Smooth muscle cell (in vitro differentiated cells): ENCODE measurements around the gene PBX1. TPM values are rescaled to one million over a fixed set of nuclear protein-coding genes. Genes with fewer than 3 reads are reported as not detected.
A peak's percentile ranks its signal among the peaks of the same experiment; 100 is the strongest.

Source experiments
- DNase-seq: peaks from one replicate; lab custom pipeline; 2025; ENCODE audit not compliant: unreplicated experiment; lab: John Stamatoyannopoulos, UW
- H2AFZ ChIP-seq: fragments of 200-600 bp; sonication (generic); 2 replicates; pipeline ENCODE4 v1.6.0; 2016; ENCODE audit warnings: antibody characterized with exemption, low read depth, mild to moderate bottlenecking
- H3F3A ChIP-seq: fragments of 200-600 bp; sonication (generic); 2 replicates; pipeline ENCODE4 v1.6.0; 2017; ENCODE audit warnings: antibody characterized with exemption, low read depth
- H3K27ac ChIP-seq: fragments of 200-600 bp; sonication (generic); 2 replicates; pipeline ENCODE4 v1.5.1; 2016; ENCODE audit warnings: low read depth, mild to moderate bottlenecking
- H3K27me3 ChIP-seq: fragments of 200-600 bp; sonication (generic); 2 replicates; pipeline ENCODE4 v1.6.1; 2016; ENCODE audit warnings: low read depth, mild to moderate bottlenecking
- H3K36me3 ChIP-seq: fragments of 200-600 bp; sonication (generic); 2 replicates; pipeline ENCODE4 v1.5.1; 2016; ENCODE audit warnings: low read depth
- H3K4me1 ChIP-seq: fragments of 200-600 bp; sonication (generic); 2 replicates; pipeline ENCODE4 v1.5.1; 2016; ENCODE audit warnings: low read depth
- H3K4me2 ChIP-seq: fragments of 200-600 bp; sonication (generic); 2 replicates; pipeline ENCODE4 v1.6.0; 2016; ENCODE audit warnings: mild to moderate bottlenecking
- H3K4me3 ChIP-seq: fragments of 200-600 bp; sonication (generic); 2 replicates; pipeline ENCODE4 v1.5.1; 2016; ENCODE audit warnings: mild to moderate bottlenecking
- H3K79me2 ChIP-seq: fragments of 200-600 bp; sonication (generic); 2 replicates; pipeline ENCODE4 v1.6.0; 2016; ENCODE audit warnings: low read depth, mild to moderate bottlenecking
- H3K9ac ChIP-seq: fragments of 200-600 bp; sonication (generic); 2 replicates; pipeline ENCODE4 v1.6.0; 2016; ENCODE audit warnings: low read depth
- H3K9me3 ChIP-seq: fragments of 200-600 bp; sonication (generic); replicated peaks from 2 replicates; pipeline ENCODE4 v1.5.1; 2016; ENCODE audit warnings: low read depth
- H4K20me1 ChIP-seq: fragments of 200-600 bp; sonication (generic); 2 replicates; pipeline ENCODE4 v1.6.0; 2016; ENCODE audit warnings: low read depth
- CTCF ChIP-seq: fragments of 200-600 bp; sonication (generic); IDR thresholded peaks from 2 replicates; pipeline ENCODE4 v1.5.1; 2017; ENCODE audit warnings: borderline replicate concordance, mild to moderate bottlenecking, antibody characterized with exemption; ENCODE audit not compliant: insufficient read depth, poor library complexity, severe bottlenecking
- WGBS: methylation state at CpG from one replicate; pipeline ENCODE4 v1.1.7; 2016; ENCODE audit warnings: low lambda C conversion rate; 5-methylcytosine and 5-hydroxymethylcytosine counted together
- polyA plus RNA-seq: library from polyadenylated mRNA; unstranded; fragments of >200 nt; fragmentation: Nextera tagmentation; extraction: Ambion mirVana; gene quantifications from 2 replicates; pipeline ENCODE4 v1.2.1, GENCODE V29; 2016
- total RNA-seq: library from RNA; depleted of rRNA; stranded (reverse); fragments of >200 nt; gene quantifications from 2 replicates; pipeline ENCODE4 v1.2.3, GENCODE V29; 2014

Gene PBX1
- total and polyA plus RNA-seq, 2 experiments from 2014 or later = 8.1 to 70.8 TPM

- no peak overlapping the region for H3K4me2 ChIP-seq
- no peak overlapping the region for H3K27ac ChIP-seq
- H3K4me1 ChIP-seq = peaks cover 6% of the 10 kb centered on the region
- no peak overlapping the region for H3K9ac ChIP-seq
- H3K36me3 ChIP-seq = no peaks in the 10 kb centered on the region
- no peak overlapping the region for H2AFZ ChIP-seq
- no peaks in the 10 kb centered on the region for H3K9me3 ChIP-seq
- no peak for TF ChIP-seq CTCF
- DNase-seq = no peak
- WGBS = 96% methylated on average over 3 of the region's 3 CpGs
- H3K27me3 ChIP-seq = no peaks in the 10 kb centered on the region
- peaks cover 20% of the 10 kb centered on the region for H4K20me1 ChIP-seq
- peaks cover 3% of the 10 kb centered on the region for H3F3A ChIP-seq
- H3K79me2 ChIP-seq = peaks cover 58% of the 10 kb centered on the region
- H3K4me3 ChIP-seq = no peak overlapping the region
Observed at GRCh38 chr1:164653705-164654104, 94.7 kb downstream of the PBX1 start.

GRCh38 chr1:164654200-164654599 is 95.2 kb downstream of the PBX1 start:
- H3K9ac ChIP-seq = no peak overlapping the region
- H4K20me1 ChIP-seq = peaks cover 23% of the 10 kb centered on the region
- H2AFZ ChIP-seq = no peak overlapping the region
- H3F3A ChIP-seq = no peaks in the 10 kb centered on the region
- H3K4me1 ChIP-seq = peaks cover 5% of the 10 kb centered on the region
- H3K36me3 ChIP-seq = no peaks in the 10 kb centered on the region
- no peaks in the 10 kb centered on the region for H3K9me3 ChIP-seq
- 48% methylated on average over 3 of the region's 3 CpGs for WGBS
- no peak for DNase-seq
- no peaks in the 10 kb centered on the region for H3K27me3 ChIP-seq
- no peak overlapping the region for H3K4me3 ChIP-seq
- H3K79me2 ChIP-seq = peaks cover 58% of the 10 kb centered on the region
- no peak overlapping the region for H3K4me2 ChIP-seq
- no peak overlapping the region for H3K27ac ChIP-seq
- TF ChIP-seq CTCF = no peak

- DNase-seq = no peak
- WGBS = 80% methylated on average over 3 of the region's 3 CpGs
- Histone ChIP-seq H2AFZ (no peak overlapping the region), H3K4me2 (no peak overlapping the region), H3K9ac (no peak overlapping the region), H3K4me3 (no peak overlapping the region), H3K4me1 (peaks cover 6% of the 10 kb centered on the region), H3K36me3 (no peaks in the 10 kb centered on the region), H3F3A (no peaks in the 10 kb centered on the region), H3K9me3 (no peaks in the 10 kb centered on the region), H3K27me3 (no peaks in the 10 kb centered on the region), H3K27ac (peak overlapping the region; percentile 58), H3K79me2 (peaks cover 55% of the 10 kb centered on the region), H4K20me1 (peaks cover 45% of the 10 kb centered on the region)
- TF ChIP-seq CTCF = no peak
Observed at GRCh38 chr1:164658864-164659263, 99.9 kb downstream of the PBX1 start.

GRCh38 chr1:164659621-164660411 is 100.8 kb downstream of the PBX1 start:
- Histone ChIP-seq H3K9ac (no peak overlapping the region), H3K27ac (peak overlapping the region; percentile 58), H3K79me2 (peaks cover 55% of the 10 kb centered on the region), H4K20me1 (peaks cover 45% of the 10 kb centered on the region), H3K4me1 (peaks cover 6% of the 10 kb centered on the region), H3K4me2 (peak overlapping the region; percentile 14), H3K27me3 (no peaks in the 10 kb centered on the region), H3K36me3 (no peaks in the 10 kb centered on the region), H3F3A (no peaks in the 10 kb centered on the region), H3K4me3 (no peak overlapping the region), H3K9me3 (no peaks in the 10 kb centered on the region), H2AFZ (no peak overlapping the region)
- DNase-seq = no peak
- WGBS = 94% methylated on average over 4 of the region's 4 CpGs
- TF ChIP-seq CTCF = no peak
